Measurements from ENCODE around the gene GLI3.

DNA sequence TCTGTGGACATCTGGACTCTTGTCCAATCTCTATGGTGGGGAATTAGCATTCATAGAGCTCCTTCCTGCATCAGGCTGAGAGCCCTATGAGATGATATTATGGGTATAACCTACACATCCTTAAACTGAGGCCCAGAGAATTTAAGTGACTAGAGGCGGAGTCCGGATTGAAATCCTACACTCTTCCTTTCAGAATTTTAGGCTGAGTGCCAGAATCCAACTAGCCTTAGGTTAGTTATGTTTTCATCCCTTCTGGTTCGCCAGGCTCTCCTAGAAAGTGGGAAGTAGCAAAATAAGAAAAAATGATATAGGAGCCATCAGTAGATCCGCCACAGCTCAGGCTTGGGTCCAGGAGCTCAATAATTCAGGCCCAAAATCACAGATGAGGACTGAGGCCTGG lies 212.5 kb downstream of the GLI3 start:
- TF ChIP-seq, protein P1, sequence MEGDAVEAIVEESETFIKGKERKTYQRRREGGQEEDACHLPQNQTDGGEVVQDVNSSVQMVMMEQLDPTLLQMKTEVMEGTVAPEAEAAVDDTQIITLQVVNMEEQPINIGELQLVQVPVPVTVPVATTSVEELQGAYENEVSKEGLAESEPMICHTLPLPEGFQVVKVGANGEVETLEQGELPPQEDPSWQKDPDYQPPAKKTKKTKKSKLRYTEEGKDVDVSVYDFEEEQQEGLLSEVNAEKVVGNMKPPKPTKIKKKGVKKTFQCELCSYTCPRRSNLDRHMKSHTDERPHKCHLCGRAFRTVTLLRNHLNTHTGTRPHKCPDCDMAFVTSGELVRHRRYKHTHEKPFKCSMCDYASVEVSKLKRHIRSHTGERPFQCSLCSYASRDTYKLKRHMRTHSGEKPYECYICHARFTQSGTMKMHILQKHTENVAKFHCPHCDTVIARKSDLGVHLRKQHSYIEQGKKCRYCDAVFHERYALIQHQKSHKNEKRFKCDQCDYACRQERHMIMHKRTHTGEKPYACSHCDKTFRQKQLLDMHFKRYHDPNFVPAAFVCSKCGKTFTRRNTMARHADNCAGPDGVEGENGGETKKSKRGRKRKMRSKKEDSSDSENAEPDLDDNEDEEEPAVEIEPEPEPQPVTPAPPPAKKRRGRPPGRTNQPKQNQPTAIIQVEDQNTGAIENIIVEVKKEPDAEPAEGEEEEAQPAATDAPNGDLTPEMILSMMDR (conservative IDR thresholded peaks at IDR 0.05 in 1 of 2, IDR thresholded peaks at IDR 0.05 in 1 of 2; ENCODE audit: low read depth in 1 of 2, low read length in 2 of 2), result no peak
- TF ChIP-seq EZH2 (IDR thresholded peaks at IDR 0.05; ENCODE audit: low read length, missing control alignments), result no peak

Measured in fibroblast of lung (primary cell).